HG02759 (cell line): ENCODE data around the gene MYO9A.
A peak's percentile ranks its signal among the peaks of the same experiment; 100 is the strongest.

ENCODE experiments used
- ATAC-seq: cut with Tn5 transposase; IDR thresholded peaks from one replicate; pipeline ENCODE4 v1.9.1; 2021; ENCODE audit warnings: mild to moderate bottlenecking, moderate library complexity; ENCODE audit not compliant: unreplicated experiment

Gene MYO9A, protein sequence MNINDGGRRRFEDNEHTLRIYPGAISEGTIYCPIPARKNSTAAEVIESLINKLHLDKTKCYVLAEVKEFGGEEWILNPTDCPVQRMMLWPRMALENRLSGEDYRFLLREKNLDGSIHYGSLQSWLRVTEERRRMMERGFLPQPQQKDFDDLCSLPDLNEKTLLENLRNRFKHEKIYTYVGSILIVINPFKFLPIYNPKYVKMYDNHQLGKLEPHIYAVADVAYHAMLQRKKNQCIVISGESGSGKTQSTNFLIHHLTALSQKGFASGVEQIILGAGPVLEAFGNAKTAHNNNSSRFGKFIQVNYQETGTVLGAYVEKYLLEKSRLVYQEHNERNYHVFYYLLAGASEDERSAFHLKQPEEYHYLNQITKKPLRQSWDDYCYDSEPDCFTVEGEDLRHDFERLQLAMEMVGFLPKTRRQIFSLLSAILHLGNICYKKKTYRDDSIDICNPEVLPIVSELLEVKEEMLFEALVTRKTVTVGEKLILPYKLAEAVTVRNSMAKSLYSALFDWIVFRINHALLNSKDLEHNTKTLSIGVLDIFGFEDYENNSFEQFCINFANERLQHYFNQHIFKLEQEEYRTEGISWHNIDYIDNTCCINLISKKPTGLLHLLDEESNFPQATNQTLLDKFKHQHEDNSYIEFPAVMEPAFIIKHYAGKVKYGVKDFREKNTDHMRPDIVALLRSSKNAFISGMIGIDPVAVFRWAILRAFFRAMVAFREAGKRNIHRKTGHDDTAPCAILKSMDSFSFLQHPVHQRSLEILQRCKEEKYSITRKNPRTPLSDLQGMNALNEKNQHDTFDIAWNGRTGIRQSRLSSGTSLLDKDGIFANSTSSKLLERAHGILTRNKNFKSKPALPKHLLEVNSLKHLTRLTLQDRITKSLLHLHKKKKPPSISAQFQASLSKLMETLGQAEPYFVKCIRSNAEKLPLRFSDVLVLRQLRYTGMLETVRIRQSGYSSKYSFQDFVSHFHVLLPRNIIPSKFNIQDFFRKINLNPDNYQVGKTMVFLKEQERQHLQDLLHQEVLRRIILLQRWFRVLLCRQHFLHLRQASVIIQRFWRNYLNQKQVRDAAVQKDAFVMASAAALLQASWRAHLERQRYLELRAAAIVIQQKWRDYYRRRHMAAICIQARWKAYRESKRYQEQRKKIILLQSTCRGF (N-terminal part only)

GRCh38 chr15:72118017-72118978 lies at the start of gene MYO9A, which contains the start of gene SENP8:
MYO9A (minus strand) TSS chr15:72118150; CDS start chr15:72046563, 71,587 bp downstream.
SENP8 (plus strand) TSS chr15:72118403; CDS start chr15:72139624, 21,221 bp downstream.
- peak; percentile 72 for ATAC-seq

GRCh38 chr15:72167445-72167844 lies 49.5 kb upstream of the MYO9A start:
- no peak for ATAC-seq

- ATAC-seq = no peak
Observed at GRCh38 chr15:72166716-72167417, 48.9 kb upstream of the MYO9A start.

DNA sequence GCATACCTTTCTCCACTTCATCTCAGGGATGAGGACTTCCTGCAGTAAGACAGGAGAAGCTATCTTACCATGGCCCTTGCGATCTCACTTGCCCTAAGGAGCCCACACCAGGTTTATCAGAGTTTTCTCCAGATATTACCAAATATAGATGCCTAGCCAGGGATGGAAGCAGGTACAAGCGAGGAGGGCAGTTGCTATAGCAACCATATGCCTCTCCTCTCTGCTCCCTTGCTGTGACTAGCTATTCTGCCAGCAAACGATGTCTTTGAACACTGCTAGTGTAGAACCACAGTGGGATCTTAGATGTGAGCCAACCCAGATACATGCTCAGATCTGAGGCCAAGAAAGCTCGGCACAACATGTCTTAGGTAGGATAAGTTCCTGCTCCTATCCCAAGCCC lies 45.8 kb upstream of the MYO9A start:
- no peak for ATAC-seq

DNA sequence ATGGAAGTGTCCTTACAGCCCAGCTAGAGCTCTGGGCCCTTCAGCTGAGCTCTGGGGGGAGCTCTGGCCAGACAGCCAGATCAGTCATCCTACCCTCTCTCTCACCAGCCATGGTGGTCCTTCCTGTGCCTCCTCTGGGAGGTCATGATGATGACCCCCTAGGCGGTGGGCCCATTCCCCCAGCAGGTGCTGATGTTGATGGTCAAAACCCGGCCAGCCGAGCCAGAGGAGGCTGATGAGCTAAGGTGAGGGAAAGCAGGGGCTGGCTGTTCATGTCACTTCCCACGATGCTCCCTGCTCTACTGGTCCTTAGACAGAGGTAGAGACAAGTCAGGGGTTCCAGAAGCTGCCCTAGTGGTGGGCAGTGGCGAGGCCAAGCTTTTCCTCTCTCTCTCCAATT lies 44.6 kb upstream of the MYO9A start:
- no peak for ATAC-seq

GRCh38 chr15:72161361-72162132 lies 43.6 kb upstream of the MYO9A start:
- ATAC-seq = no peak

DNA sequence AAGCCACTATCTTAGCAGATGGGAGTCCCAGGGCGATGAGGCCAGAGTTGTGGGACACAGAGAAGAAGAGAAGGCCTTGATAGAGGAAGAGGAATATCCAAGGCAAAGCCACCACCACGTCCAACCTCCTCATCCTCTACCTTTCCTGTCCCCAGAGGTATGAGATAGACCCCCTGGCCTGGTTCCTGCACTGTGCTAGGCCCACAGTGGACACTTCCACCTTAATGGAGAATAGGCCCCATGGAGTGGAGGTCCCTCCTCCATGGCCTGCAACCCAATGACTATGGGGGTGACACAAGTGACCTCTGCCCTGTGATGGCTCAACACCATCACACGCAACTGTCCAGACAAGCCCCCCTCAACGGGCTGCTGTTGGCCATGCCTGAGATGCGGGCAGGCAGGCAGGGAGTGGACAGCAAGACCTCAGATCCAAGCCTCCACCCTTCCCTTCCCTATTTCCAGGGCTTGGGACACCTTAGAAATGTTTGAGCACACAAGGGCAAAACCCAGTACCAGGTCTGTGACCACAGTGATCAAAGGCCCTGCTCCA lies 42.8 kb upstream of the MYO9A start:
- no peak for ATAC-seq

- ATAC-seq = no peak
Observed at GRCh38 chr15:72156928-72157327, 39.0 kb upstream of the MYO9A start.

DNA sequence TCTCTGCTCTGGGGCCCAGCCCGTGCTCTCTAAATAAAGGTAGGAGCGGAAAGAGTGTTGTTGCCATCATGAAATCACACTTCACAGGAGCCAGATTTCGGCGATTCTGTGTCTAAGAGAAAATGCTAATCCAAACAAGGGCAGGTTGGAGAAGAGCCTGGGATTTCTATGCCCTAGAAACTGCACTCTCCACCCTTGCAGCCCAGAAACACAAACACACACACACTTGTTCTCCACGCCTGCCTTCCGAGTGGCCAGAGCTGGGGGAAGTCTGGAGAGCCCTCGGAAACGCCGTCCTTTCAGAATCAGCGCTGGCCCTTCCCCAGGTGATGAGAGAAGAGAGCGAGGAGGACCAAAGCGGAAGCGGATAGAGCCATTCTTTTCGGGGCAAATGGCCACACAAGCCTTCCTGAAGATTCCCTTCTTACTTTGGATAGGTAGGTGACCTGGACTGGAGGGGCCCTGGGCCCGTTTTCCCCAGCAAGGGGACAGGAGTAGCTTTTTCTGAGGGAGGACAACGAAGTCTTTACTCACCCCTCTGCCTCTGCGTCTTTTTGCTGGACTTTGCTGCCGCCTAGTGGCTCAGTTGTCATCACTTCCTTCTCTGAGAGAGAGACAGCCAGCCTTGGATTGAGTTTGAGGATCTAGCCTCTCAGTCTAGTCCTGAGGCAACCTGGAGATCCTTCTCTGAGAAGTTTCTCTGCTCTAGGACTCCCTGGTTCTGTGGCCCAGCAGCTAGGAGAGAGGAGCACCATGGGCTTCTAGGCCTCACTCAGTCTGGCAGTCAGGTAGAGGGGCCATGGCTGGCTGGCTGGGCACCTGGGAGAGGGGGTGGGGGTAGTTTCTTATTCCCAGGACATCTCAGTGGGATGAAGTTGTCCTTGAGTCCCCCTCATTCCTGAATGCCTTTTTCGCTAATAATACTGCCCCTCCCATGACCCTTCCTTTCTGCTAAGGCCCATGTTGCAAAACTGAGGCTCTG lies 38.0 kb upstream of the MYO9A start:
- ATAC-seq = no peak

DNA sequence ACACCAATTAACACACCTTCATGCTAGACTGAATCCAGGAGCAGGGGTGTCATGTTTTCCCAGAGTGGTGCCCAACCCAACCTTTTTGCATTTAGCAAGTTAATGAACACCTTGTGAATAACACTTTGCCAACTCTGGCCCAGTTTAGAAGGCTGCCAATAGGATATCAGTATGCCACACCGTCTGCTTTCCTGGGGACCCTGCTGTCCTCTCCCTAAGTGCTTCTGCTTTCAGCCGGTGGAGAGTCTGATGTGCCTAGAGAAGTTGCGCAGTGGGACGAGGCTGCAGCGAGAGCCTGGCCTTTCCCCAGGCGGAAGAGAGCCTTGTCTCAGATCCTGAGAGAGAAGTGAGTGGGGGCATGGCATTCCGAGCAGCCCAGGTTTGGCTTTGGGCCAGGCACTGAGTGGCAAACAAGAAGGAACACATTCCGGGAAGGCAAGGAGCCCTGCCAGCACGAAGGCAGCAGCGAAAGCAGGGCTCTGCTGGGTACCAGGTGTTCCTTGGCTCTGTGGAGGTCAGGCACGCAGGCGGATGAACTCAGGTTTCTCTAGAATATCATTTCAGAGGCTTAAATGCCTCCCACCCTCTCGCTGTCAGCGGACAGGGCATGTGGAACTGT lies 37.2 kb upstream of the MYO9A start:
- ATAC-seq = no peak

- ATAC-seq = no peak
Observed at GRCh38 chr15:72154316-72154715, 36.4 kb upstream of the MYO9A start.

- no peak for ATAC-seq
Observed at GRCh38 chr15:72153269-72154000, 35.5 kb upstream of the MYO9A start.

- no peak for ATAC-seq
Observed at GRCh38 chr15:72147418-72147817, 29.5 kb upstream of the MYO9A start.

DNA sequence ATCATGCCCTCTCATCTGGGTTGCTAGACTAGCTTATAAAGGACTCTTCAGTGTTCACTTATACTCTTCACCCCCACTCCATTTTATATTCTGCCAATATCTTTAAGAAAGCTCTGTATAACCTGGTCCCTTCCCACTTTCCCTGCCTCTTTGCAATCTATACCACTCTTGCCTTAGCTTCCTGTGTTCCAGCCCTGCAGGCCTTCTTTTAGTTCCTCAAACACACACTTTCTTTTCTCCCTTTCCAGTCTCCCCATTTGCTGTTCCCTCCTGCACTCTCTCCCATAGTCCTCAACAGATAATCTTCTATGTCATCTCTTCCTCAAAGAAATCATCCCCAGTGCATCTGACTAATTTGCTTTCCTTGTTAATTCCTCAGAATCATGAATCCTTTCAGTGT lies 29.0 kb upstream of the MYO9A start:
- no peak for ATAC-seq

- no peak for ATAC-seq
Observed at GRCh38 chr15:72146221-72146620, 28.3 kb upstream of the MYO9A start.
